Activated naive CD8-positive, alpha-beta T cell treated with anti-CD3 and anti-CD28 coated beads, Interleukin-2, amount 50 U/mL, for 24 hours (primary cell): ENCODE data around the gene MKLN1.
"Not testable (repeated sequence)": the region's sequence is repeated elsewhere in the genome, so short reads cannot be mapped to it uniquely, and the experiment has no call there.

Source experiments
- ATAC-seq: fragments of 150-1000 bp; cut with Tn5 transposase; one replicate; pipeline ENCODE4 v1.10.0; 2021
- DNase-seq: peaks from one replicate; pipeline ENCODE4 v3.0.0; 2021
- H3K27ac Mint-ChIP-seq: one replicate; pipeline ENCODE4 v1.8.0; 2021; ENCODE audit warnings: mild to moderate bottlenecking, mixed read lengths
- H3K27me3 Mint-ChIP-seq: one replicate; pipeline ENCODE4 v1.8.0; 2021; ENCODE audit warnings: mixed read lengths
- H3K36me3 Mint-ChIP-seq: one replicate; pipeline ENCODE4 v1.8.0; 2021; ENCODE audit warnings: low read depth, mixed read lengths
- H3K4me1 Mint-ChIP-seq: one replicate; pipeline ENCODE4 v1.8.0; 2021; ENCODE audit warnings: mixed read lengths
- H3K4me3 Mint-ChIP-seq: one replicate; pipeline ENCODE4 v1.8.0; 2021; ENCODE audit warnings: mild to moderate bottlenecking, moderate library complexity, mixed read lengths
- H3K9me3 Mint-ChIP-seq: one replicate; pipeline ENCODE4 v1.8.0; 2021; ENCODE audit warnings: mixed read lengths

Gene MKLN1

GRCh38 chr7:131507592-131508331, 180.1 kb downstream of the MKLN1 start:
- Mint-ChIP-seq H3K27ac (no peak overlapping the region), H3K4me3 (no peak overlapping the region), H3K27me3 (peaks cover 7% of the 10 kb centered on the region), H3K4me1 (peaks cover 17% of the 10 kb centered on the region), H3K9me3 (no peaks in the 10 kb centered on the region), H3K36me3 (no peaks in the 10 kb centered on the region)
- ATAC-seq (peak; percentile 85), DNase-seq (peak; percentile 86)

- no peak overlapping the region for H3K27ac Mint-ChIP-seq
- H3K36me3 Mint-ChIP-seq, result no peaks in the 10 kb centered on the region
- H3K4me3 Mint-ChIP-seq, result no peak overlapping the region
- DNase-seq, result no peak
- no peak for ATAC-seq
- peaks cover 13% of the 10 kb centered on the region for H3K27me3 Mint-ChIP-seq
- peaks cover 19% of the 10 kb centered on the region for H3K4me1 Mint-ChIP-seq
- H3K9me3 Mint-ChIP-seq, result no peaks in the 10 kb centered on the region
Observed at GRCh38 chr7:131508754-131509486, 181.2 kb downstream of the MKLN1 start.

- Mint-ChIP-seq H3K27ac (no peak overlapping the region), H3K36me3 (no peaks in the 10 kb centered on the region), H3K27me3 (peaks cover 13% of the 10 kb centered on the region), H3K4me1 (peaks cover 15% of the 10 kb centered on the region), H3K4me3 (no peak overlapping the region), H3K9me3 (no peaks in the 10 kb centered on the region)
- no peak for ATAC-seq
- DNase-seq, result no peak
Observed at GRCh38 chr7:131509781-131510180, 182.1 kb downstream of the MKLN1 start.

- H3K4me3 Mint-ChIP-seq, result no peak overlapping the region
- no peak for DNase-seq
- H3K9me3 Mint-ChIP-seq, result no peaks in the 10 kb centered on the region
- peaks cover 13% of the 10 kb centered on the region for H3K27me3 Mint-ChIP-seq
- ATAC-seq, result no peak
- peaks cover 13% of the 10 kb centered on the region for H3K4me1 Mint-ChIP-seq
- H3K36me3 Mint-ChIP-seq, result no peaks in the 10 kb centered on the region
- no peak overlapping the region for H3K27ac Mint-ChIP-seq
Observed at GRCh38 chr7:131511071-131511470, 183.4 kb downstream of the MKLN1 start.

GRCh38 chr7:131511774-131512535, 184.3 kb downstream of the MKLN1 start:
- DNase-seq (no peak), ATAC-seq (no peak)
- Mint-ChIP-seq H3K27me3 (peaks cover 13% of the 10 kb centered on the region), H3K4me3 (no peak overlapping the region), H3K27ac (no peak overlapping the region), H3K4me1 (peaks cover 13% of the 10 kb centered on the region), H3K36me3 (no peaks in the 10 kb centered on the region), H3K9me3 (no peaks in the 10 kb centered on the region)

GRCh38 chr7:131513245-131514061, 185.8 kb downstream of the MKLN1 start:
- Mint-ChIP-seq H3K27ac (no peak overlapping the region), H3K27me3 (peaks cover 15% of the 10 kb centered on the region), H3K4me3 (no peak overlapping the region), H3K4me1 (peaks cover 8% of the 10 kb centered on the region), H3K9me3 (no peaks in the 10 kb centered on the region), H3K36me3 (no peaks in the 10 kb centered on the region)
- ATAC-seq (peak; percentile 95), DNase-seq (peak; percentile 86)

- not testable (repeated sequence) for ATAC-seq, H3K27me3 Mint-ChIP-seq, DNase-seq, H3K9me3 Mint-ChIP-seq, H3K36me3 Mint-ChIP-seq, H3K4me3 Mint-ChIP-seq, H3K27ac Mint-ChIP-seq, H3K4me1 Mint-ChIP-seq
Observed at GRCh38 chr7:131515471-131515870, 187.8 kb downstream of the MKLN1 start.

- H3K36me3 Mint-ChIP-seq, result no peaks in the 10 kb centered on the region
- H3K27me3 Mint-ChIP-seq, result peaks cover 7% of the 10 kb centered on the region
- ATAC-seq, result no peak
- H3K27ac Mint-ChIP-seq, result no peak overlapping the region
- H3K9me3 Mint-ChIP-seq, result no peaks in the 10 kb centered on the region
- no peak for DNase-seq
- H3K4me1 Mint-ChIP-seq, result peaks cover 8% of the 10 kb centered on the region
- no peak overlapping the region for H3K4me3 Mint-ChIP-seq
Observed at GRCh38 chr7:131517218-131517923, 189.7 kb downstream of the MKLN1 start.

GRCh38 chr7:131518626-131519025, 190.9 kb downstream of the MKLN1 start:
- Mint-ChIP-seq H3K9me3 (no peaks in the 10 kb centered on the region), H3K4me3 (no peak overlapping the region), H3K36me3 (no peaks in the 10 kb centered on the region), H3K27me3 (peaks cover 2% of the 10 kb centered on the region), H3K4me1 (peaks cover 9% of the 10 kb centered on the region), H3K27ac (no peak overlapping the region)
- DNase-seq, result no peak
- ATAC-seq, result no peak

GRCh38 chr7:131521651-131522163, 194.0 kb downstream of the MKLN1 start:
- DNase-seq, result no peak
- peaks cover 7% of the 10 kb centered on the region for H3K27me3 Mint-ChIP-seq
- no peak overlapping the region for H3K4me3 Mint-ChIP-seq
- no peaks in the 10 kb centered on the region for H3K9me3 Mint-ChIP-seq
- no peaks in the 10 kb centered on the region for H3K36me3 Mint-ChIP-seq
- peaks cover 8% of the 10 kb centered on the region for H3K4me1 Mint-ChIP-seq
- no peak overlapping the region for H3K27ac Mint-ChIP-seq
- ATAC-seq, result no peak

- Mint-ChIP-seq H3K27me3 (peaks cover 6% of the 10 kb centered on the region), H3K4me1 (peaks cover 8% of the 10 kb centered on the region), H3K36me3 (no peaks in the 10 kb centered on the region), H3K4me3 (peak overlapping the region; percentile 18), H3K9me3 (no peaks in the 10 kb centered on the region), H3K27ac (no peak overlapping the region)
- DNase-seq, result no peak
- peak; percentile 73 for ATAC-seq
Observed at GRCh38 chr7:131522325-131522930, 194.8 kb downstream of the MKLN1 start.

- Mint-ChIP-seq H3K4me3 (no peak overlapping the region), H3K36me3 (no peaks in the 10 kb centered on the region), H3K9me3 (no peaks in the 10 kb centered on the region), H3K27ac (no peak overlapping the region), H3K4me1 (peaks cover 8% of the 10 kb centered on the region), H3K27me3 (peaks cover 5% of the 10 kb centered on the region)
- DNase-seq (no peak), ATAC-seq (no peak)
Observed at GRCh38 chr7:131524115-131524514, 196.4 kb downstream of the MKLN1 start.

GRCh38 chr7:131524703-131525102, 197.0 kb downstream of the MKLN1 start:
- Mint-ChIP-seq H3K27me3 (peaks cover 5% of the 10 kb centered on the region), H3K4me1 (peaks cover 8% of the 10 kb centered on the region), H3K4me3 (no peak overlapping the region), H3K9me3 (no peaks in the 10 kb centered on the region), H3K27ac (no peak overlapping the region), H3K36me3 (no peaks in the 10 kb centered on the region)
- ATAC-seq (no peak), DNase-seq (no peak)
